PC-3 (cell line): ENCODE data around the gene CACNG1. TPM values are rescaled to one million over a fixed set of nuclear protein-coding genes. Genes with fewer than 3 reads are reported as not detected.

Experiments used
- ATAC-seq: fragments of 200-7000 bp; cut with Tn5 transposase; 2 replicates; pipeline ENCODE4 v1.9.1; 2020; ENCODE audit warnings: mild to moderate bottlenecking, moderate library complexity
- BruUV-seq: library from RNA; stranded (reverse); fragments of 400-500 nt; replicated peaks from 2 replicates; lab custom pipeline; 2021; lab: Mats Ljungman, UMichigan
- CTCF ChIA-PET: fragments of 300-600 bp; sonication (Branson Sonifier 250); formaldehyde crosslinking; loops from one replicate; lab custom pipeline; 2022; ENCODE audit warnings: antibody characterized with exemption; lab: Charles Lee
- POLR2A ChIA-PET: fragments of 300-600 bp; sonication (Branson Sonifier 250); formaldehyde crosslinking; loops from one replicate; lab custom pipeline; 2022; ENCODE audit warnings: antibody characterized with exemption; ENCODE audit not compliant: unreplicated experiment; lab: Charles Lee
- DNase-seq: peaks from one replicate; pipeline ENCODE4 v3.0.0-alpha.2; 2015
- H2AFZ ChIP-seq: fragments of 300-600 bp; sonication (generic); 2 replicates; pipeline ENCODE4 v1.6.0; 2016; ENCODE audit warnings: antibody characterized with exemption, low read length
- H3F3A ChIP-seq: fragments of 300-600 bp; sonication (generic); one replicate; pipeline ENCODE4 v1.6.0; 2017; ENCODE audit warnings: antibody characterized with exemption, low read length, control low read depth, mild to moderate bottlenecking; ENCODE audit not compliant: unreplicated experiment
- H3K27ac ChIP-seq: fragments of 300-600 bp; sonication (generic); 2 replicates; pipeline ENCODE4 v1.5.1; 2016; ENCODE audit warnings: mild to moderate bottlenecking, low read length
- H3K27me3 ChIP-seq: fragments of 300-600 bp; sonication (generic); 2 replicates; pipeline ENCODE4 v1.6.1; 2016; ENCODE audit warnings: low read length, mixed read lengths
- H3K36me3 ChIP-seq: fragments of 300-600 bp; sonication (generic); 2 replicates; pipeline ENCODE4 v1.6.1; 2016; ENCODE audit warnings: low read depth, mixed run types, low read length, mixed read lengths
- H3K4me1 ChIP-seq: fragments of 300-600 bp; sonication (generic); 2 replicates; pipeline ENCODE4 v1.5.1; 2016; ENCODE audit warnings: low read length; ENCODE audit not compliant: insufficient read depth
- H3K4me2 ChIP-seq: fragments of 300-600 bp; sonication (generic); 2 replicates; pipeline ENCODE4 v1.6.0; 2016; ENCODE audit warnings: low read length
- H3K4me3 ChIP-seq: fragments of 300-600 bp; sonication (generic); 2 replicates; pipeline ENCODE4 v1.5.1; 2016; ENCODE audit warnings: mild to moderate bottlenecking, low read length, mixed read lengths
- H3K79me2 ChIP-seq: fragments of 300-600 bp; sonication (generic); 2 replicates; pipeline ENCODE4 v1.6.1; 2017; ENCODE audit warnings: low read length, mixed read lengths
- H3K9ac ChIP-seq: fragments of 300-600 bp; sonication (generic); 2 replicates; pipeline ENCODE4 v1.6.0; 2016; ENCODE audit warnings: mild to moderate bottlenecking, low read length
- H3K9me2 ChIP-seq: fragments of 300-600 bp; sonication (generic); replicated peaks from 2 replicates; pipeline ENCODE4 v1.6.1; 2016; ENCODE audit warnings: mixed run types, low read length, mixed read lengths
- H3K9me3 ChIP-seq: fragments of 300-600 bp; sonication (generic); 2 replicates; pipeline ENCODE4 v1.6.1; 2016; ENCODE audit warnings: low read length, mixed read lengths
- H4K20me1 ChIP-seq: fragments of 300-600 bp; sonication (generic); 2 replicates; pipeline ENCODE4 v1.6.1; 2016; ENCODE audit warnings: low read length, mixed read lengths
- CTCF ChIP-seq: fragments of 300-600 bp; sonication (generic); conservative IDR thresholded peaks from 2 replicates; pipeline ENCODE4 v1.5.1; 2017; ENCODE audit warnings: antibody characterized with exemption, low read depth, mild to moderate bottlenecking, low read length
- EZH2 ChIP-seq: fragments of 300-600 bp; sonication (generic); IDR thresholded peaks from one replicate; pipeline ENCODE4 v1.6.1; 2017; ENCODE audit warnings: antibody characterized with exemption, mild to moderate bottlenecking, low read length; ENCODE audit not compliant: unreplicated experiment
- EZH2phosphoT487 ChIP-seq: fragments of 300-600 bp; sonication (generic); IDR thresholded peaks from 2 replicates; pipeline ENCODE4 v1.6.1; 2018; ENCODE audit warnings: mild to moderate bottlenecking, antibody characterized with exemption, low read length, borderline replicate concordance
- intact Hi-C: fragments of 100-400 bp; cut with micrococcal nuclease; formaldehyde crosslinking; loops from 2 replicates; pipeline ENCODE4 v1.9.0; 2023
- total RNA-seq: library from RNA; depleted of rRNA; stranded (reverse); fragments of >200 nt; gene quantifications from 2 replicates; pipeline ENCODE4 v1.2.3, GENCODE V29; 2014

The CACNG1 gene
- total RNA-seq, 1 experiment from 2014 or later = not detected

GRCh38 chr17:67069603-67070136, 25.3 kb downstream of the CACNG1 start:
- Histone ChIP-seq H3K36me3 (no peaks in the 10 kb centered on the region), H3K9me2 (no peaks in the 10 kb centered on the region), H2AFZ (no peak overlapping the region), H3K4me3 (no peak overlapping the region), H3K9me3 (no peaks in the 10 kb centered on the region), H3F3A (no peaks in the 10 kb centered on the region), H4K20me1 (no peaks in the 10 kb centered on the region), H3K9ac (no peak overlapping the region), H3K4me2 (no peak overlapping the region), H3K27ac (no peak overlapping the region), H3K27me3 (no peaks in the 10 kb centered on the region), H3K79me2 (no peaks in the 10 kb centered on the region), H3K4me1 (no peaks in the 10 kb centered on the region)
- intact Hi-C loops = no loop called here
- no peak for ATAC-seq
- BruUV-seq = no TSS peak
- no peak for TF ChIP-seq EZH2
- no peak for TF ChIP-seq EZH2phosphoT487
- TF ChIP-seq CTCF = no peak
- DNase-seq = no peak
- CTCF ChIA-PET = interaction anchor here (0.7 kb wide), 1 partner anchor 89 kb away, joined by 6 read pairs; no protein-coding TSS in a partner anchor
- POLR2A ChIA-PET = no interaction called here

- ATAC-seq (no peak), DNase-seq (no peak)
- Histone ChIP-seq H3K9me3 (no peaks in the 10 kb centered on the region), H3K27me3 (no peaks in the 10 kb centered on the region), H3K9me2 (no peaks in the 10 kb centered on the region), H3K4me2 (no peak overlapping the region), H3F3A (no peaks in the 10 kb centered on the region), H3K79me2 (no peaks in the 10 kb centered on the region), H3K36me3 (no peaks in the 10 kb centered on the region), H3K9ac (no peak overlapping the region), H3K4me1 (no peaks in the 10 kb centered on the region), H4K20me1 (no peaks in the 10 kb centered on the region), H2AFZ (no peak overlapping the region), H3K4me3 (no peak overlapping the region), H3K27ac (no peak overlapping the region)
- intact Hi-C loops = no loop called here
- ChIA-PET POLR2A (no interaction called here), CTCF (no interaction called here)
- BruUV-seq = no TSS peak
- TF ChIP-seq EZH2 (no peak), CTCF (no peak), EZH2phosphoT487 (no peak)
Observed at GRCh38 chr17:67071595-67071994, 27.2 kb downstream of the CACNG1 start.

GRCh38 chr17:67072885-67073284, 28.5 kb downstream of the CACNG1 start:
- BruUV-seq = no TSS peak
- no peaks in the 10 kb centered on the region for H4K20me1 ChIP-seq
- H3K79me2 ChIP-seq = no peaks in the 10 kb centered on the region
- H3K36me3 ChIP-seq = no peaks in the 10 kb centered on the region
- no peak overlapping the region for H3K27ac ChIP-seq
- intact Hi-C loops = no loop called here
- no peaks in the 10 kb centered on the region for H3K27me3 ChIP-seq
- no peak overlapping the region for H3K4me2 ChIP-seq
- H3K9ac ChIP-seq = no peak overlapping the region
- H3K9me3 ChIP-seq = no peaks in the 10 kb centered on the region
- TF ChIP-seq EZH2 (no peak), CTCF (no peak), EZH2phosphoT487 (no peak)
- H3K4me3 ChIP-seq = no peak overlapping the region
- H3K4me1 ChIP-seq = no peaks in the 10 kb centered on the region
- ChIA-PET POLR2A (no interaction called here), CTCF (no interaction called here)
- H2AFZ ChIP-seq = no peak overlapping the region
- no peak for ATAC-seq
- H3K9me2 ChIP-seq = no peaks in the 10 kb centered on the region
- H3F3A ChIP-seq = no peaks in the 10 kb centered on the region
- DNase-seq = no peak
